H1 (cell line): Measurements from ENCODE around the gene IGFBP6. TPM values are rescaled to one million over a fixed set of nuclear protein-coding genes. Genes with fewer than 3 reads are reported as not detected.
A peak's percentile ranks its signal among the peaks of the same experiment; 100 is the strongest.

Experiments
- CTCF ChIA-PET: fragments of 300-600 bp; sonication (Branson Sonifier 250); formaldehyde crosslinking; loops from one replicate; lab custom pipeline; 2021; ENCODE audit not compliant: partially characterized antibody; lab: Charles Lee
- POLR2A ChIA-PET: fragments of 300-600 bp; sonication (Branson Sonifier 250); formaldehyde crosslinking; loops from one replicate; lab custom pipeline; 2021; ENCODE audit warnings: inconsistent platforms; ENCODE audit not compliant: partially characterized antibody; lab: Charles Lee
- DNase-seq, 2 experiments: peaks; one replicate each; pipeline versions ENCODE4 v3.0.0 to v3.0.0-alpha.2; 2010 to 2022; ENCODE audit warnings: low spot score in 2 of 2, low read depth in 1 of 2, mixed read lengths in 1 of 2
- FAIRE-seq: peaks from 2 replicates; lab custom pipeline; 2011; peaks lifted over from hg19 to GRCh38; lab: Jason Lieb, UNC
- H2AFZ ChIP-seq: 2 replicates; pipeline ENCODE4 v1.8.1; 2012; ENCODE audit warnings: low read length, inconsistent platforms
- H2AK5ac ChIP-seq: 2 replicates; pipeline ENCODE4 v1.6.1; 2013; ENCODE audit warnings: low read depth, low read length
- H2BK120ac ChIP-seq: replicated peaks from 2 replicates; pipeline ENCODE3; 2013; ENCODE audit warnings: low read depth, low read length, inconsistent platforms
- H2BK12ac ChIP-seq: 2 replicates; pipeline ENCODE4 v1.6.1; 2013; ENCODE audit warnings: low read depth, low read length
- H2BK15ac ChIP-seq: 2 replicates; pipeline ENCODE4 v1.6.1; 2013; ENCODE audit warnings: low read length
- H2BK20ac ChIP-seq: 2 replicates; pipeline ENCODE4 v1.6.1; 2013; ENCODE audit warnings: low read length
- H2BK5ac ChIP-seq: 2 replicates; pipeline ENCODE4 v1.6.1; 2013; ENCODE audit warnings: low read depth, low read length
- H3K14ac ChIP-seq: 2 replicates; pipeline ENCODE4 v1.6.1; 2013; ENCODE audit warnings: inconsistent platforms; ENCODE audit not compliant: insufficient read length
- H3K18ac ChIP-seq: 2 replicates; pipeline ENCODE4 v1.6.1; 2013; ENCODE audit warnings: low read length; ENCODE audit errors: extremely low read depth
- H3K23ac ChIP-seq: 2 replicates; pipeline ENCODE4 v1.6.1; 2013; ENCODE audit warnings: inconsistent platforms; ENCODE audit not compliant: insufficient read length
- H3K23me2 ChIP-seq: 2 replicates; pipeline ENCODE4 v1.6.1; 2013; ENCODE audit warnings: low read depth, low read length
- H3K27ac ChIP-seq: 2 replicates; pipeline ENCODE4 v1.6.1; 2011; ENCODE audit warnings: low read depth, low read length, inconsistent platforms
- H3K27me3 ChIP-seq, 4 experiments: replicated peaks in 1 of 4; 1 replicate in 1 of 4; 2 replicates in 3 of 4; pipeline versions ENCODE4 v1.6.1 to v1.8.1; 2011 to 2013; ENCODE audit warnings: low read length in 3 of 4, mild to moderate bottlenecking in 3 of 4, inconsistent platforms in 2 of 4, mixed read lengths in 2 of 4, moderate library complexity in 1 of 4; ENCODE audit not compliant: control insufficient read depth in 3 of 4, insufficient read depth in 3 of 4; ENCODE audit errors: extremely low read depth in 1 of 4
- H3K36me3 ChIP-seq, 4 experiments: 2 replicates each; pipeline versions ENCODE4 v1.6.1 to v1.8.1; 2011 to 2013; ENCODE audit warnings: mild to moderate bottlenecking in 4 of 4, low read length in 3 of 4, moderate library complexity in 2 of 4, control low read depth in 1 of 4, inconsistent platforms in 1 of 4; ENCODE audit not compliant: insufficient read depth in 4 of 4, control insufficient read depth in 2 of 4
- H3K4ac ChIP-seq: replicated peaks from 2 replicates; pipeline ENCODE3; 2013; ENCODE audit warnings: low read length, low read depth, mixed read lengths, inconsistent platforms; ENCODE audit not compliant: insufficient read length
- H3K4me1 ChIP-seq, 4 experiments: replicated peaks in 1 of 4; 1 replicate in 1 of 4; 2 replicates in 3 of 4; pipeline versions ENCODE4 v1.6.1 to v1.8.1; 2011 to 2013; ENCODE audit warnings: low read length in 3 of 4, inconsistent platforms in 2 of 4, mixed read lengths in 1 of 4; ENCODE audit not compliant: insufficient read depth in 4 of 4, control insufficient read depth in 3 of 4
- H3K4me2 ChIP-seq, 2 experiments: 2 replicates each; pipeline versions ENCODE4 v1.6.1 to v1.8.1; 2011 to 2013; ENCODE audit warnings: low read depth in 2 of 2, low read length in 2 of 2, control low read depth in 1 of 2, inconsistent platforms in 1 of 2, mild to moderate bottlenecking in 1 of 2; ENCODE audit not compliant: insufficient read depth in 1 of 2
- H3K4me3 ChIP-seq, 4 experiments: fragments of 200-600, 300-600 bp in 1 of 4; sonication (generic), shearing (Covaris generic), sonication (Bioruptor Twin) in 1 of 4; 2 replicates each; pipeline versions ENCODE4 v1.5.1 to v1.8.1; 2011 to 2016; ENCODE audit warnings: low read length in 4 of 4, low read depth in 3 of 4, control low read depth in 2 of 4, inconsistent platforms in 2 of 4, mild to moderate bottlenecking in 2 of 4, mixed read lengths in 1 of 4, moderate library complexity in 1 of 4; ENCODE audit not compliant: insufficient read depth in 2 of 4; ENCODE audit errors: extremely low read depth in 1 of 4
- H3K56ac ChIP-seq: replicated peaks from 2 replicates; pipeline ENCODE3; 2013; ENCODE audit warnings: low read depth, mild to moderate bottlenecking, mixed read lengths, low read length, inconsistent platforms; ENCODE audit not compliant: insufficient read length
- H3K79me1 ChIP-seq: 2 replicates; pipeline ENCODE4 v1.6.1; 2013; ENCODE audit warnings: low read depth, low read length, control low read depth
- H3K79me2 ChIP-seq, 2 experiments: 2 replicates each; pipeline versions ENCODE4 v1.6.1 to v1.8.1; 2012 to 2013; ENCODE audit warnings: low read length in 2 of 2, mild to moderate bottlenecking in 2 of 2, inconsistent platforms in 1 of 2; ENCODE audit not compliant: insufficient read depth in 2 of 2, control insufficient read depth in 1 of 2
- H3K9ac ChIP-seq, 4 experiments: replicated peaks in 1 of 4; 1 replicate in 1 of 4; 2 replicates in 3 of 4; pipeline versions ENCODE4 v1.6.1 to v1.8.1; 2011 to 2013; ENCODE audit warnings: low read depth in 3 of 4, low read length in 3 of 4, control low read depth in 2 of 4, mild to moderate bottlenecking in 2 of 4, moderate library complexity in 2 of 4, inconsistent platforms in 1 of 4; ENCODE audit errors: extremely low read depth in 1 of 4
- H3K9me3 ChIP-seq, 2 experiments: 2 replicates each; pipeline versions ENCODE4 v1.6.1 to v1.8.1; 2012 to 2013; ENCODE audit warnings: mild to moderate bottlenecking in 2 of 2, moderate library complexity in 2 of 2, control low read depth in 1 of 2, inconsistent platforms in 1 of 2, low read depth in 1 of 2, low read length in 1 of 2, mixed read lengths in 1 of 2; ENCODE audit not compliant: insufficient read depth in 2 of 2
- H4K20me1 ChIP-seq, 2 experiments: replicated peaks in 1 of 2; 2 replicates each; pipeline versions ENCODE3 to v1.8.1; 2011 to 2013; ENCODE audit warnings: inconsistent platforms in 2 of 2, low read length in 2 of 2, mild to moderate bottlenecking in 1 of 2; ENCODE audit not compliant: insufficient read depth in 2 of 2, control insufficient read depth in 1 of 2
- H4K5ac ChIP-seq: 2 replicates; pipeline ENCODE4 v1.6.1; 2013; ENCODE audit warnings: low read length, low read depth, mixed read lengths, inconsistent platforms; ENCODE audit not compliant: insufficient read length
- H4K8ac ChIP-seq: 2 replicates; pipeline ENCODE4 v1.8.0; 2013; ENCODE audit warnings: mild to moderate bottlenecking, moderate library complexity, low read length, inconsistent platforms; ENCODE audit not compliant: insufficient read depth; ENCODE audit errors: extremely low read depth
- H4K91ac ChIP-seq: replicated peaks from 2 replicates; pipeline ENCODE3; 2013; ENCODE audit warnings: low read length, mixed read lengths, inconsistent platforms; ENCODE audit not compliant: insufficient read length
- BCL11A ChIP-seq, 2 experiments: IDR thresholded peaks; one replicate each; pipeline ENCODE4 v1.6.1; 2011; ENCODE audit warnings: low read depth in 2 of 2, low read length in 2 of 2, mild to moderate bottlenecking in 2 of 2
- CTBP2 ChIP-seq: IDR thresholded peaks from 2 replicates; pipeline ENCODE4 v1.7.0; 2011; ENCODE audit warnings: borderline replicate concordance, mild to moderate bottlenecking, moderate library complexity, mixed read lengths, low read length; ENCODE audit not compliant: insufficient read depth, insufficient read length
- CTCF ChIP-seq, 3 experiments: IDR thresholded peaks; 1 replicate in 2 of 3; 2 replicates in 1 of 3; pipeline versions ENCODE4 v1.5.1 to v1.6.1; 2011; ENCODE audit warnings: low read length in 3 of 3, mild to moderate bottlenecking in 3 of 3, inconsistent platforms in 2 of 3, low read depth in 1 of 3, moderate library complexity in 1 of 3; ENCODE audit not compliant: insufficient read depth in 1 of 3; ENCODE audit errors: control extremely low read depth in 1 of 3
- EP300 ChIP-seq, 2 experiments: IDR thresholded peaks; 1 replicate in 1 of 2; 2 replicates in 1 of 2; pipeline ENCODE4 v1.6.1; 2011 to 2012; ENCODE audit warnings: low read depth in 2 of 2, low read length in 2 of 2, mild to moderate bottlenecking in 2 of 2, borderline replicate concordance in 1 of 2, inconsistent platforms in 1 of 2, moderate library complexity in 1 of 2
- MAX ChIP-seq: IDR thresholded peaks from 2 replicates; pipeline ENCODE4 v1.6.1; 2012; ENCODE audit warnings: inconsistent platforms
- RNF2 ChIP-seq: fragments of 200-900, 300-1000 bp; sonication (generic); IDR thresholded peaks from 2 replicates; pipeline ENCODE4 v1.7.1; 2016; ENCODE audit warnings: borderline replicate concordance, low read depth, mild to moderate bottlenecking, antibody characterized with exemption, low read length; ENCODE audit not compliant: poor library complexity, severe bottlenecking; ENCODE audit errors: missing control alignments
- SAP30 ChIP-seq: fragments of 300-600 bp; sonication (generic); IDR thresholded peaks from 2 replicates; pipeline ENCODE4 v1.7.1; 2012; ENCODE audit warnings: low read length, moderate library complexity, mild to moderate bottlenecking, inconsistent platforms; ENCODE audit not compliant: insufficient read depth, insufficient replicate concordance
- TCF12 ChIP-seq: IDR thresholded peaks from 2 replicates; pipeline ENCODE4 v1.6.1; 2011; ENCODE audit warnings: low read depth, mild to moderate bottlenecking, low read length
- WGBS, 2 experiments: shearing (Covaris generic) in 1 of 2; methylation state at CpG; one replicate each; pipeline versions ENCODE4 v1.1.6 to v1.1.7; 2013 to 2015; ENCODE audit warnings: low lambda C conversion rate in 2 of 2, mixed read lengths in 2 of 2, inconsistent platforms in 1 of 2, low coverage in 1 of 2, missing lambda C conversion rate in 1 of 2; ENCODE audit not compliant: insufficient replicate concordance in 2 of 2, insufficient coverage in 1 of 2, insufficient read length in 1 of 2; ENCODE audit errors: extremely low coverage in 1 of 2, missing lambda C conversion rate in 1 of 2; 5-methylcytosine and 5-hydroxymethylcytosine counted together
- polyA plus RNA-seq, 7 experiments: library from polyadenylated mRNA; depleted of rRNA in 3 of 7; stranded (reverse) in 5 of 7; unstranded in 2 of 7; fragments of >200 nt in 5 of 7; fragments of 200-250 nt in 2 of 7; gene quantifications; 1 replicate in 5 of 7; 2 replicates in 1 of 7; 4 replicates in 1 of 7; pipeline versions ENCODE4 v1.2.1 to v1.2.3, GENCODE V29; 2011 to 2013; ENCODE audit warnings: missing spikeins in 2 of 7, mixed read lengths in 2 of 7
- total RNA-seq: library from RNA; stranded (reverse); fragmentation: NEBNext Ultra II Directional; extraction: Animal tissue kit (Norgen Biotek cat#: 25700); gene quantifications from 2 replicates; pipeline ENCODE4 v1.2.1, GENCODE V29; 2021

The IGFBP6 gene
- total and polyA plus RNA-seq, 2 of the 8 experiments (the other 6 are each of a cell fraction or from before 2014, with no cell fraction given) = 13.7 to 14.7 TPM

GRCh38 chr12:53065470-53065869 lies 32.0 kb upstream of the IGFBP6 start:
- Histone ChIP-seq H3K9ac (no peak overlapping the region), H2BK12ac (no peak overlapping the region), H2BK5ac (no peak overlapping the region), H4K5ac (no peak overlapping the region), H3K79me2 (no peaks in the 10 kb centered on the region), H3K27me3 (peaks cover 0 to 2% (median 0%) of the 10 kb centered on the region in 4 experiments; a peak in 2 of 7 replicates), H3K14ac (no peak overlapping the region), H2BK120ac (no peak overlapping the region), H3K23ac (no peak overlapping the region), H4K20me1 (peaks cover 0 to 2% of the 10 kb centered on the region in 2 experiments), H3K4ac (no peak overlapping the region), H3K4me2 (no peak overlapping the region), H2BK15ac (no peak overlapping the region), H3K27ac (no peak overlapping the region), H4K8ac (0 out of 2 replicates have a peak overlapping the region, but pooled peaks have one; percentile 8), H3K36me3 (no peaks in the 10 kb centered on the region), H3K4me3 (no peak overlapping the region), H2BK20ac (no peak overlapping the region), H2AFZ (no peak overlapping the region), H3K4me1 (peaks cover 4 to 23% (median 6%) of the 10 kb centered on the region in 4 experiments), H3K9me3 (no peaks in the 10 kb centered on the region), H4K91ac (no peak overlapping the region), H3K18ac (no peak overlapping the region), H3K23me2 (no peaks in the 10 kb centered on the region), H2AK5ac (no peak overlapping the region), H3K79me1 (no peaks in the 10 kb centered on the region), H3K56ac (no peak overlapping the region)
- FAIRE-seq = no peak
- ChIA-PET CTCF (interaction anchor here (0.5 to 22.4 kb wide), 35 partner anchors 15 to 618 kb away, joined by 3 to 531 read pairs (median 5); partner anchors contain the start of genes CSAD, ESPL1, IGFBP6 and SOAT2), POLR2A (interaction anchor here (0.6 to 2.8 kb wide), 13 partner anchors 8 to 94 kb away, joined by 3 to 16 read pairs (median 4); partner anchors contain the start of genes IGFBP6 and SPRYD3)
- 85% methylated on average over 7 of the region's 7 CpGs; no CpG with 5 or more reads in 1 of the 2 experiments for WGBS, 2 experiments
- no peak for DNase-seq
- TF ChIP-seq BCL11A (IDR thresholded peaks at IDR 0.05; ENCODE audit: low read depth in 2 of 2, low read length in 2 of 2) (no peak), CTBP2 (no peak), RNF2 (no peak), CTCF (IDR thresholded peaks at IDR 0.05; ENCODE audit: control extremely low read depth in 1 of 3, insufficient read depth in 1 of 3, low read depth in 1 of 3, low read length in 3 of 3) (no peak), TCF12 (no peak), SAP30 (no peak), EP300 (IDR thresholded peaks at IDR 0.05; ENCODE audit: borderline replicate concordance in 1 of 2, low read depth in 2 of 2, low read length in 2 of 2) (no peak), MAX (no peak)
